Loucy (cell line): ENCODE data around the gene KIF16B.

Experiments used
- EZH2phosphoT487 ChIP-seq: fragments of 200-600 bp; IDR thresholded peaks from 2 replicates; pipeline ENCODE4 v1.6.1; 2018; ENCODE audit warnings: antibody characterized with exemption, mild to moderate bottlenecking, moderate library complexity, borderline replicate concordance
- TF ChIP-seq, protein P1 (sequence below): fragments of 200-600 bp; sonication (generic); conservative IDR thresholded peaks from 2 replicates; pipeline ENCODE4 v1.5.1; 2014; ENCODE audit warnings: mild to moderate bottlenecking, antibody characterized with exemption, low read length

DNA sequence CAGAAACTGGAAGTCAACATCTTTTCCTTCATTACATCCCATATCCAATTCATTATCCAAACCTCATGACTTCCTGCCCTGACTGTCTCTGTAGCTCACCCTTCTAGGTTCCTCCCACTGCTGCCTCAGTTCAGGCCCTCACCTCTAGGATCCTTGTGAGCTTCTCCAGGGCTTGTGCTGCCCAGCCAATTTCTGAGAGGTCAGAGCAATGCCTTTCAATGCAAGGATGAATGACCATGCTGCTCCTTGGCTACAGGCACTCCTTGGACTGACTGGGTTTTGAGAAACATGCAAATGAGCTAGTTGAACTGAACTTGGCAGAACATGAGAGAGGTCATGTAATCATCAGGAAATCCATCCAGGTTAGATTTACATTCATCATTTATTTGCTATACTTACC lies 173.4 kb downstream of the KIF16B start:
- TF ChIP-seq, protein P1, sequence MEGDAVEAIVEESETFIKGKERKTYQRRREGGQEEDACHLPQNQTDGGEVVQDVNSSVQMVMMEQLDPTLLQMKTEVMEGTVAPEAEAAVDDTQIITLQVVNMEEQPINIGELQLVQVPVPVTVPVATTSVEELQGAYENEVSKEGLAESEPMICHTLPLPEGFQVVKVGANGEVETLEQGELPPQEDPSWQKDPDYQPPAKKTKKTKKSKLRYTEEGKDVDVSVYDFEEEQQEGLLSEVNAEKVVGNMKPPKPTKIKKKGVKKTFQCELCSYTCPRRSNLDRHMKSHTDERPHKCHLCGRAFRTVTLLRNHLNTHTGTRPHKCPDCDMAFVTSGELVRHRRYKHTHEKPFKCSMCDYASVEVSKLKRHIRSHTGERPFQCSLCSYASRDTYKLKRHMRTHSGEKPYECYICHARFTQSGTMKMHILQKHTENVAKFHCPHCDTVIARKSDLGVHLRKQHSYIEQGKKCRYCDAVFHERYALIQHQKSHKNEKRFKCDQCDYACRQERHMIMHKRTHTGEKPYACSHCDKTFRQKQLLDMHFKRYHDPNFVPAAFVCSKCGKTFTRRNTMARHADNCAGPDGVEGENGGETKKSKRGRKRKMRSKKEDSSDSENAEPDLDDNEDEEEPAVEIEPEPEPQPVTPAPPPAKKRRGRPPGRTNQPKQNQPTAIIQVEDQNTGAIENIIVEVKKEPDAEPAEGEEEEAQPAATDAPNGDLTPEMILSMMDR, result no peak
- TF ChIP-seq EZH2phosphoT487, result no peak
